Neuronal stem cell (in vitro differentiated cells): ENCODE data around the gene YPEL1.
"Not testable (repeated sequence)": the region's sequence is repeated elsewhere in the genome, so short reads cannot be mapped to it uniquely, and the experiment has no call there.

Experiments
- DNase-seq: peaks from one replicate; pipeline ENCODE4 v3.0.0-alpha.2; 2013; ENCODE audit warnings: low spot score
- H2AFZ ChIP-seq: one replicate; pipeline ENCODE4 v1.6.1; 2013; ENCODE audit warnings: mild to moderate bottlenecking, low read length, inconsistent platforms
- H2AK5ac ChIP-seq: 2 replicates; pipeline ENCODE4 v1.6.1; 2013; ENCODE audit warnings: low read depth, mild to moderate bottlenecking, inconsistent platforms, low read length, moderate library complexity, mixed read lengths
- H2BK120ac ChIP-seq: 2 replicates; pipeline ENCODE4 v1.6.1; 2013; ENCODE audit warnings: low read depth, mild to moderate bottlenecking, inconsistent platforms, low read length, moderate library complexity, mixed read lengths
- H2BK12ac ChIP-seq: one replicate; pipeline ENCODE4 v1.6.1; 2013; ENCODE audit warnings: low read length, inconsistent platforms
- H2BK15ac ChIP-seq: 2 replicates; pipeline ENCODE4 v1.6.1; 2013; ENCODE audit warnings: mild to moderate bottlenecking, low read length, inconsistent platforms, mixed read lengths
- H2BK5ac ChIP-seq: one replicate; pipeline ENCODE4 v1.6.1; 2013; ENCODE audit warnings: inconsistent platforms, mild to moderate bottlenecking, low read length, moderate library complexity
- H3K14ac ChIP-seq: one replicate; pipeline ENCODE4 v1.6.1; 2013; ENCODE audit warnings: low read length, inconsistent platforms
- H3K18ac ChIP-seq: 2 replicates; pipeline ENCODE4 v1.6.1; 2013; ENCODE audit warnings: low read length, inconsistent platforms
- H3K23ac ChIP-seq: 2 replicates; pipeline ENCODE4 v1.6.1; 2013; ENCODE audit warnings: low read depth, mild to moderate bottlenecking, mixed read lengths, low read length, inconsistent platforms; ENCODE audit not compliant: poor library complexity
- H3K27ac ChIP-seq: replicated peaks from 3 replicates; pipeline ENCODE4 v1.5.1; 2013; ENCODE audit warnings: low read length, inconsistent platforms
- H3K27me3 ChIP-seq, 3 experiments: 2 replicates each; pipeline ENCODE4 v1.6.1; 2013; ENCODE audit warnings: low read length in 3 of 3, mild to moderate bottlenecking in 2 of 3, inconsistent platforms in 1 of 3, low read depth in 1 of 3, mixed read lengths in 1 of 3, moderate library complexity in 1 of 3; ENCODE audit not compliant: control insufficient read depth in 3 of 3, insufficient read depth in 3 of 3
- H3K36me3 ChIP-seq, 2 donors: replicated peaks in 1 of 2; 2 replicates each; pipeline ENCODE4 v1.6.1; 2013; ENCODE audit warnings: low read length in 2 of 2; ENCODE audit not compliant: control insufficient read depth in 2 of 2, insufficient read depth in 2 of 2
- H3K4ac ChIP-seq: 2 replicates; pipeline ENCODE4 v1.6.1; 2013; ENCODE audit warnings: inconsistent platforms, mild to moderate bottlenecking, low read length, moderate library complexity
- H3K4me1 ChIP-seq, 2 donors: 1 replicate in 1 of 2; 2 replicates in 1 of 2; pipeline ENCODE4 v1.6.1; 2013; ENCODE audit warnings: low read length in 2 of 2, low read depth in 1 of 2; ENCODE audit not compliant: control insufficient read depth in 2 of 2, insufficient read depth in 1 of 2
- H3K4me2 ChIP-seq: one replicate; pipeline ENCODE4 v1.6.1; 2013; ENCODE audit warnings: mild to moderate bottlenecking, low read length, inconsistent platforms; ENCODE audit not compliant: insufficient read depth, poor library complexity, severe bottlenecking
- H3K4me3 ChIP-seq, 2 donors: 2 replicates each; pipeline ENCODE4 v1.5.1; 2013; ENCODE audit warnings: low read length in 2 of 2, mild to moderate bottlenecking in 2 of 2, inconsistent platforms in 1 of 2, moderate library complexity in 1 of 2
- H3K79me1 ChIP-seq: one replicate; pipeline ENCODE4 v1.6.1; 2013; ENCODE audit warnings: low read depth, mild to moderate bottlenecking, inconsistent platforms, low read length, moderate library complexity
- H3K9ac ChIP-seq: one replicate; pipeline ENCODE4 v1.6.1; 2013; ENCODE audit warnings: mild to moderate bottlenecking, low read depth, low read length, inconsistent platforms; ENCODE audit not compliant: poor library complexity
- H3K9me3 ChIP-seq, 2 donors: replicated peaks in 1 of 2; 2 replicates each; pipeline versions ENCODE3 to v1.6.1; 2013; ENCODE audit warnings: low read length in 2 of 2, mild to moderate bottlenecking in 2 of 2, inconsistent platforms in 1 of 2, low read depth in 1 of 2, mixed read lengths in 1 of 2, moderate library complexity in 1 of 2; ENCODE audit not compliant: control insufficient read depth in 2 of 2, insufficient read depth in 1 of 2
- H4K8ac ChIP-seq: one replicate; pipeline ENCODE4 v1.6.1; 2013; ENCODE audit warnings: low read depth, mild to moderate bottlenecking, inconsistent platforms, low read length, moderate library complexity
- H4K91ac ChIP-seq: one replicate; pipeline ENCODE4 v1.6.1; 2013; ENCODE audit warnings: low read length, low read depth, mild to moderate bottlenecking, inconsistent platforms; ENCODE audit not compliant: poor library complexity
- WGBS, 2 donors: extraction: QIAGEN DNeasy Blood & Tissue Kit; methylation state at CpG; one replicate each; pipeline ENCODE4 v1.1.7; 2013; ENCODE audit warnings: missing lambda C conversion rate in 2 of 2, mixed read lengths in 1 of 2; ENCODE audit not compliant: insufficient read length in 2 of 2, insufficient replicate concordance in 1 of 2; ENCODE audit errors: extremely low coverage in 2 of 2; 5-methylcytosine and 5-hydroxymethylcytosine counted together

YPEL1 gene

DNA sequence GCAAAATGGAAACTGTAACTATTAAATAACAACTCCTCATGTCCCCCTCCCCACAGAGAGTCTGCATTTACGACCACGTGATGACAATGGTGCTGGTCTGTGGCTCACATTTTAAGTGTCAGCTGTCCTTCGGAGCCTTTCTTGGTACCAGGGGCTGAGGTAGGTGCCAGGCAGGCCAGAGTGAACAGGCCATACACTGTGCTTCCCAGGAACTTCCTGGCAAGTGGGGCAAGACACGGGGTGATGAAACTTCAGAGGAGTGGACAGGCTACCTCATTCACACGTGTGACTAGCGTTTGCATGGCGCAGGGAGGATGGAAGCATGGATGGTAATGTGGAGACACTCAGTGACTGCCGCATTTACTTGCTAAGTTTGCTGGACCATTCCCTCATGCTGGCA, 10.4 kb upstream of the YPEL1 start:
- Histone ChIP-seq H2AK5ac (no peak overlapping the region), H3K27ac (no peak overlapping the region)

DNA sequence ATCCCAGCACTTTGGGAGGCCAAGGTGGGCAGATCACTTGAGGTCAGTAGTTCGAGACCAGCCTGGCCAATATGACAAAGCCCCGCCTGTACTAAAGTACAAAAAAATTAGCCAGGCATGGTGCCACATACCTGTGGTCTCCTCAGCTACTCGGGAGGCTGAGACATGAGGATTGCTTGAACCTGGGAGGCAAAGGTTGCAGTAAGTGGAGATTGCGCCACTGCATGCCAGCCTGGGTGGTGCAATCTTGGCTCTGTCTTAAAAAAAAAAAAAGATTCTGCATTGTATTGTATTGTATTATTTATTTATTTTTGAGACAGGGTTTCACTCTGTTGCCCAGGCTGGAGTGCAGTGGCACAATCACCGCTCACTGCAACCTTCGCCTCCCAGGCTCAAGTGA, 9.3 kb upstream of the YPEL1 start:
- H2BK120ac ChIP-seq, H3K27ac ChIP-seq, H2BK5ac ChIP-seq, H3K9ac ChIP-seq, H4K8ac ChIP-seq, H4K91ac ChIP-seq, H2BK12ac ChIP-seq, H3K36me3 ChIP-seq, H2AK5ac ChIP-seq, H3K18ac ChIP-seq, H2BK15ac ChIP-seq, H3K4ac ChIP-seq, H3K23ac ChIP-seq, H3K4me3 ChIP-seq, H3K4me1 ChIP-seq, H2AFZ ChIP-seq, H3K14ac ChIP-seq, DNase-seq, H3K4me2 ChIP-seq, H3K79me1 ChIP-seq, H3K9me3 ChIP-seq, H3K27me3 ChIP-seq: not testable (repeated sequence)
- WGBS, 2 donors = no CpG with 5 or more reads among the region's 6 CpGs

More for the DNA sequence above, 10.4 kb upstream of the YPEL1 start:
- H2BK120ac ChIP-seq = no peak overlapping the region
- DNase-seq = no peak
- peak overlapping the region; percentile 70 for H3K23ac ChIP-seq
- no peak overlapping the region for H3K4me2 ChIP-seq
- no peaks in the 10 kb centered on the region for H3K36me3 ChIP-seq
- peaks cover 0 to 7% (median 2%) of the 10 kb centered on the region in 3 experiments for H3K27me3 ChIP-seq
- no peak overlapping the region for H3K9ac ChIP-seq
- no peaks in the 10 kb centered on the region for H3K9me3 ChIP-seq
- no peak overlapping the region for H3K18ac ChIP-seq
- H3K79me1 ChIP-seq = no peaks in the 10 kb centered on the region
- no peak overlapping the region for H2BK15ac ChIP-seq
- no peak overlapping the region for H2AFZ ChIP-seq
- WGBS, 2 donors = no CpG with 5 or more reads among the region's 8 CpGs
- no peak overlapping the region for H3K4ac ChIP-seq
- no peak overlapping the region for H3K4me3 ChIP-seq
- no peak overlapping the region for H4K91ac ChIP-seq
- no peak overlapping the region for H2BK12ac ChIP-seq
- H4K8ac ChIP-seq = no peak overlapping the region
- H3K14ac ChIP-seq = no peak overlapping the region
- no peak overlapping the region for H2BK5ac ChIP-seq
- H3K4me1 ChIP-seq = peaks cover 3 to 5% of the 10 kb centered on the region in 2 donors

DNA sequence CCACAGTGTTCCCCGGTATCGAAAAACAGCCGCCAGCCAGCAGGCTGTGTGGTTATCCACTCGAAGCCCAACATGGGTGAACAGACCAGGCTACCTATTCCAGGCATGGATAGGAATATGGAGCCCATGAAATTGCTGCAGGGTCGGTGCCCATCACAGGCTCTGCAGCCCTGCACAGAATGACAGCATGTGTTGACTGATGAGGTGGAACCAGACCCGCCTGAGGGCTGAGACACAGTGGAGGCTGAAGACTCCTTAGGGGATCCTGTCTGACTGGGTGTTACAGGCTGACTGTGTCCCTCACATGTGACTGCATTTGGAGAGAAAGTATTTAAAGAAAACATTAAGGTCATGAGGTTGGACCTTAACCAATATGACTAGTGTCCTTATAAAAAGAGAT, 6.2 kb upstream of the YPEL1 start:
- no peak for DNase-seq
- H3K27ac ChIP-seq = no peak overlapping the region
- no peaks in the 10 kb centered on the region for H3K36me3 ChIP-seq
- no peak overlapping the region for H2BK12ac ChIP-seq
- H3K14ac ChIP-seq = no peak overlapping the region
- no peak overlapping the region for H2BK5ac ChIP-seq
- H3K79me1 ChIP-seq = no peaks in the 10 kb centered on the region
- no peak overlapping the region for H3K23ac ChIP-seq
- H3K18ac ChIP-seq = no peak overlapping the region
- no peak overlapping the region for H2AK5ac ChIP-seq
- no peak overlapping the region for H2BK120ac ChIP-seq
- peaks cover 0 to 4% of the 10 kb centered on the region in 2 donors for H3K4me1 ChIP-seq
- H4K8ac ChIP-seq = no peak overlapping the region
- no peak overlapping the region for H2BK15ac ChIP-seq
- H3K9ac ChIP-seq = no peak overlapping the region
- no CpG with 5 or more reads among the region's 6 CpGs for WGBS, 2 donors
- H3K4me3 ChIP-seq = no peak overlapping the region
- no peak overlapping the region for H2AFZ ChIP-seq
- H3K4ac ChIP-seq = no peak overlapping the region
- H3K4me2 ChIP-seq = no peak overlapping the region
- H3K27me3 ChIP-seq = peaks cover 0 to 22% (median 6%) of the 10 kb centered on the region in 3 experiments
- H3K9me3 ChIP-seq = no peaks in the 10 kb centered on the region
- no peak overlapping the region for H4K91ac ChIP-seq

DNA sequence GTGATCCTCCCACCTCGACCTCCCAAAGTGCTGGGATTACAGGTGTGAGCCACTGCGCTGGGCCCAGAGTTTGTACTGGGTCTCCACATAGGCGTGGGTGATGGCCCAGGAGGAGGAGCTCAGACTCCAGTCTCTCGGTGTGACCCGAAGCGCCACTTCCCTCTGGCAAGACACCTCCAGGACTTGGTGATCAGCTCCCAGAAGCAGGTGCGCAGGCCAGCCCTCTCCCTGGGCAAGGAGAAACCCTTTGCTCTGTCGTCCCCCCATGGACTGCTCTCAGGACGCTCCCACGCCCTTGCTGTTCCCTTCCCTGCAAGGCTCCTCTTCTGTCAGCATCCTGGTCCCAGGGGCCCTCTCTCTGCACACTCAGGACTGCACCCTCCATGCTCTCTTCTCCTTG, 5.5 kb upstream of the YPEL1 start:
- H2BK15ac ChIP-seq = no peak overlapping the region
- H2AFZ ChIP-seq = no peak overlapping the region
- no peaks in the 10 kb centered on the region for H3K9me3 ChIP-seq
- H3K4ac ChIP-seq = no peak overlapping the region
- H3K23ac ChIP-seq = peak overlapping the region; percentile 8
- no peak overlapping the region for H3K4me3 ChIP-seq
- H3K79me1 ChIP-seq = no peaks in the 10 kb centered on the region
- H4K91ac ChIP-seq = no peak overlapping the region
- no peak overlapping the region for H3K27ac ChIP-seq
- H3K14ac ChIP-seq = no peak overlapping the region
- H2BK120ac ChIP-seq = no peak overlapping the region
- H3K27me3 ChIP-seq = peaks cover 0 to 22% (median 6%) of the 10 kb centered on the region in 3 experiments
- no CpG with 5 or more reads among the region's 10 CpGs for WGBS, 2 donors
- H2BK5ac ChIP-seq = no peak overlapping the region
- no peaks in the 10 kb centered on the region for H3K36me3 ChIP-seq
- peak overlapping the region; percentile 35 for H2BK12ac ChIP-seq
- H3K9ac ChIP-seq = no peak overlapping the region
- no peak overlapping the region for H4K8ac ChIP-seq
- H3K4me2 ChIP-seq = no peak overlapping the region
- no peak overlapping the region for H3K18ac ChIP-seq
- no peak for DNase-seq
- H3K4me1 ChIP-seq = peaks cover 2 to 4% of the 10 kb centered on the region in 2 donors
- H2AK5ac ChIP-seq = no peak overlapping the region
